Muscle layer of colon (tissue), 2 donors: ENCODE measurements around the gene BICRA.

Experiments
- H3K27ac ChIP-seq: one replicate; pipeline ENCODE4 v1.7.0; 2013; ENCODE audit warnings: low read depth, mild to moderate bottlenecking, low read length, moderate library complexity
- H3K27me3 ChIP-seq, 2 donors: one replicate each; pipeline ENCODE4 v1.7.0; 2013; ENCODE audit warnings: low read length in 2 of 2, mild to moderate bottlenecking in 2 of 2; ENCODE audit not compliant: insufficient read depth in 2 of 2, control insufficient read depth in 1 of 2
- H3K36me3 ChIP-seq: one replicate; pipeline ENCODE4 v1.7.0; 2013; ENCODE audit warnings: mild to moderate bottlenecking, low read length; ENCODE audit not compliant: insufficient read depth
- H3K4me1 ChIP-seq: one replicate; pipeline ENCODE4 v1.7.0; 2013; ENCODE audit warnings: mild to moderate bottlenecking, low read length; ENCODE audit not compliant: insufficient read depth
- H3K4me3 ChIP-seq, 2 donors: one replicate each; pipeline ENCODE4 v1.7.0; 2013; ENCODE audit warnings: low read length in 2 of 2, low read depth in 1 of 2, mild to moderate bottlenecking in 1 of 2, moderate library complexity in 1 of 2
- H3K9ac ChIP-seq: one replicate; pipeline ENCODE4 v1.7.0; 2013; ENCODE audit warnings: low read length
- H3K9me3 ChIP-seq: one replicate; pipeline ENCODE4 v1.7.0; 2013; ENCODE audit warnings: mild to moderate bottlenecking, low read length
- donor health status: abdominal sarcoma.
- donor health status: Adenocarcinoma of cecum.

BICRA gene

DNA sequence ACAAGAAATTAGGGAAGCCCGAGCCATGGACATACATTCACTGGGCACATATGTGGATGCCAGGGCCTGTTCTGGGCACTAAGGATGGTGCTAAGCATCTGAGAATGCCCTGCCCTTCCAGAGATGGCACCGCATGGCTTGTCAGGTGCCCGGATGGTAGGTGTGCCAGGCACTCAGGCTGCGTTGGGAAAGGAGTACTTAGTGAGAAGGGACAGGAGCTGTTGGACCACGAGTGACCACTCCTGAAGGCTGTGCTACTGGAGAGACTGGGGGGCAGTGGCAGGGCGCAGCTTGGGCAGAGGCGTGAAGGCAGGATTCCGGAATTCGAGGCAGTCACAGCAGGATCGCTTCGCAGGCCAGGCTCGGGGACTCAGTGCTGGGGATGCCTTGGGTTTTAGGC lies 66.3 kb downstream of the BICRA start:
- Histone ChIP-seq H3K4me1 (no peaks in the 10 kb centered on the region), H3K9ac (no peak overlapping the region), H3K4me3 (no peak overlapping the region), H3K9me3 (no peaks in the 10 kb centered on the region), H3K27ac (no peak overlapping the region), H3K27me3 (no peaks in the 10 kb centered on the region), H3K36me3 (peaks cover 37% of the 10 kb centered on the region)

DNA sequence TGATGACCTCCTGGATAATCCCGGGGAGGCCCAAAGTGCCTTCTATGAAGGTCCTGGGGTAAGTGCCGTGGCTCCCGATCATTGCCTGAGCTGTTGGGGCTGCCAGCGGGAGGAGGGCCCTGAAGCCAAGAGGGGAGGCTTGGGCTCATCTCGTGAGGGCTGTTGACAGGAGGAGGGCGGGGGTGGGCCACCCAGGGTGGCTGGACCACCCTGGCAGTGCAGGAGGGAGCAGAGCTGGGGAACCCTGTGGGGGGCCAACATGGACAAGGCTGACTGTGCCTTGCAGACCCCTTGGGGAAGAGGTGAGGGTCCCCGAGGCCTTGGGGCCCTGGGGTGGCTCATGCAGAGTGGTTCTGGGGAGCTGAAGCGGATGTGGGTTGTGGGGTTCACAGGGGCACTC lies 66.9 kb downstream of the BICRA start:
- Histone ChIP-seq H3K9ac (no peak overlapping the region), H3K27ac (no peak overlapping the region), H3K36me3 (peaks cover 37% of the 10 kb centered on the region), H3K4me1 (no peaks in the 10 kb centered on the region), H3K27me3 (no peaks in the 10 kb centered on the region), H3K9me3 (no peaks in the 10 kb centered on the region), H3K4me3 (no peak overlapping the region)

DNA sequence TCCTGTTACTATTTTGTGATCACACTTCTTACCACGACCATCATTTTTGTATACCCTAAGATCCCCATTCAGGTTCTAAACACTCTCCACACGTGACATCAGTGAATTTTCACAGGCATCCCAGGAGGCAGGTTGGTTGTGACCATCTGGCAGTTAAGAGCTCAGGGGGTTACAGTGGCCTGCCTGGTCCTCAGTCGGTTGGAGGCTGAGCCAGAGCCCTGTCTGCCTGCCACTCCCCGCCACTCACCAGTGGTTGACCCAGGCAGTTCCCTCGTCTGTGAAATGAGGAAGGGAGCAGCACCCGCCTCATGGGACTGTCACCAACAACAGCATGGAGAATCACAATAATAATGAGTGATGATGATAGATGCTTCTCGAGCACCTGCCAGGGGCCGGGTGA lies 67.9 kb downstream of the BICRA start:
- H3K27ac ChIP-seq, result no peak overlapping the region
- H3K27me3 ChIP-seq, result no peaks in the 10 kb centered on the region
- H3K4me1 ChIP-seq, result no peaks in the 10 kb centered on the region
- H3K9ac ChIP-seq, result no peak overlapping the region
- H3K9me3 ChIP-seq, result no peaks in the 10 kb centered on the region
- H3K36me3 ChIP-seq, result peaks cover 31% of the 10 kb centered on the region
- no peak overlapping the region for H3K4me3 ChIP-seq

DNA sequence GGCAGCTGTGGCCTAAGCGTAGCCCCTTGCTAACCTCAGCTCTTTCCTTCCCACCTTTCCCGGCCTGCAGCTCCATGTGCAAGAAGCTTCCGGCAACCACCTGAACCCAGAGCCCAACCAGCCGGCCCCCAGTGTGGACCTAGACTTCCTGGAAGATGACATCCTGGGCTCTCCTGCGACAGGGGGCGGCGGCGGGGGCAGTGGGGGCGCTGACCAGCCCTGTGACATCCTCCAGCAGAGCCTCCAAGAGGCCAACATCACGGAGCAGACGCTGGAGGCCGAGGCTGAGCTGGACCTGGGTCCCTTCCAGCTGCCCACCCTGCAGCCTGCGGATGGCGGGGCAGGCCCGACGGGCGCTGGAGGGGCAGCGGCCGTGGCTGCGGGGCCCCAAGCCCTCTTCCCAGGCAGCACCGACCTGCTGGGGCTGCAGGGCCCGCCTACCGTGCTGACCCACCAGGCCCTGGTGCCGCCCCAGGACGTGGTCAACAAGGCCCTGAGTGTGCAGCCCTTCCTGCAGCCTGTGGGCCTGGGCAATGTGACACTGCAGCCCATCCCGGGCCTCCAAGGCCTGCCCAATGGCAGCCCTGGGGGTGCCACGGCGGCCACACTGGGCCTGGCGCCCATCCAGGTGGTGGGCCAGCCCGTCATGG lies 70.4 kb downstream of the BICRA start:
- H3K36me3 ChIP-seq, result peaks cover 20% of the 10 kb centered on the region
- H3K9me3 ChIP-seq, result no peaks in the 10 kb centered on the region
- H3K27ac ChIP-seq, result no peak overlapping the region
- H3K9ac ChIP-seq, result no peak overlapping the region
- no peaks in the 10 kb centered on the region for H3K4me1 ChIP-seq
- H3K4me3 ChIP-seq, result no peak overlapping the region
- no peaks in the 10 kb centered on the region for H3K27me3 ChIP-seq

DNA sequence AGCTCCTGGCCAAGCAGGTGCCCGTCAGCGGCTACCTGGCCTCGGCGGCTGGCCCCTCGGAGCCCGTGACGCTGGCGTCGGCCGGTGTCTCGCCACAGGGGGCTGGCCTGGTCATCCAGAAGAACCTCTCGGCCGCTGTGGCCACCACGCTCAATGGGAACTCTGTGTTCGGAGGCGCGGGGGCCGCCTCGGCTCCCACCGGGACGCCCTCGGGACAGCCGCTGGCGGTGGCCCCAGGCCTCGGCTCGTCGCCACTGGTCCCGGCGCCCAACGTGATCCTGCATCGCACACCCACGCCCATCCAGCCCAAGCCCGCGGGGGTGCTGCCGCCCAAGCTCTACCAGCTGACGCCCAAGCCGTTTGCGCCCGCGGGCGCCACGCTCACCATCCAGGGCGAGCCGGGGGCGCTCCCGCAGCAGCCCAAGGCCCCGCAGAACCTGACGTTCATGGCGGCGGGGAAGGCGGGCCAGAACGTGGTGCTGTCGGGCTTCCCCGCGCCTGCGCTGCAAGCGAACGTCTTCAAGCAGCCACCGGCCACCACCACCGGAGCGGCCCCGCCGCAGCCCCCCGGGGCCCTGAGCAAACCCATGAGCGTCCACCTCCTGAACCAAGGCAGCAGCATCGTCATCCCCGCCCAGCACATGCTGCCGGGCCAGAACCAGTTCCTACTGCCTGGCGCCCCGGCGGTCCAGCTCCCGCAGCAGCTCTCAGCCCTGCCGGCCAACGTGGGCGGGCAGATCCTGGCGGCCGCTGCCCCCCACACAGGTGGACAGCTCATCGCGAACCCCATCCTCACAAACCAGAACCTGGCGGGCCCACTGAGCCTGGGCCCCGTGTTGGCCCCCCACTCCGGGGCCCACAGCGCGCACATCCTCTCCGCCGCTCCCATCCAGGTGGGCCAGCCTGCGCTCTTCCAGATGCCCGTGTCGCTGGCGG lies 71.3 kb downstream of the BICRA start:
- Histone ChIP-seq H3K27ac (no peak overlapping the region), H3K4me1 (no peaks in the 10 kb centered on the region), H3K4me3 (no peak overlapping the region), H3K9me3 (no peaks in the 10 kb centered on the region), H3K27me3 (no peaks in the 10 kb centered on the region), H3K9ac (no peak overlapping the region), H3K36me3 (peaks cover 12% of the 10 kb centered on the region)

DNA sequence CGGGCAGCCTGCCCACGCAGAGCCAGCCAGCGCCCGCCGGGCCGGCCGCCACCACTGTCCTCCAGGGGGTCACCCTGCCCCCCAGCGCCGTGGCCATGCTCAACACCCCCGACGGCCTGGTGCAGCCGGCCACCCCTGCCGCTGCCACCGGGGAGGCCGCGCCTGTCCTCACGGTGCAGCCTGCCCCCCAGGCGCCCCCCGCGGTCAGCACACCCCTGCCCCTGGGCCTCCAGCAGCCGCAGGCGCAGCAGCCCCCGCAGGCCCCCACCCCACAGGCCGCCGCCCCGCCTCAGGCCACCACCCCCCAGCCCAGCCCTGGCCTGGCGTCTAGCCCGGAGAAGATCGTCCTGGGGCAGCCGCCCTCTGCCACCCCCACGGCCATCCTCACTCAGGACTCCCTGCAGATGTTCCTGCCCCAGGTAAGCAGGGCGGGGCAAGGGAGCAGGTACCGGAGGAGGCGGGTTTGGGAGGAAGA lies 72.0 kb downstream of the BICRA start:
- Histone ChIP-seq H3K27me3 (no peaks in the 10 kb centered on the region), H3K9ac (no peak overlapping the region), H3K4me1 (no peaks in the 10 kb centered on the region), H3K27ac (no peak overlapping the region), H3K4me3 (no peak overlapping the region), H3K9me3 (no peaks in the 10 kb centered on the region), H3K36me3 (peaks cover 6% of the 10 kb centered on the region)

DNA sequence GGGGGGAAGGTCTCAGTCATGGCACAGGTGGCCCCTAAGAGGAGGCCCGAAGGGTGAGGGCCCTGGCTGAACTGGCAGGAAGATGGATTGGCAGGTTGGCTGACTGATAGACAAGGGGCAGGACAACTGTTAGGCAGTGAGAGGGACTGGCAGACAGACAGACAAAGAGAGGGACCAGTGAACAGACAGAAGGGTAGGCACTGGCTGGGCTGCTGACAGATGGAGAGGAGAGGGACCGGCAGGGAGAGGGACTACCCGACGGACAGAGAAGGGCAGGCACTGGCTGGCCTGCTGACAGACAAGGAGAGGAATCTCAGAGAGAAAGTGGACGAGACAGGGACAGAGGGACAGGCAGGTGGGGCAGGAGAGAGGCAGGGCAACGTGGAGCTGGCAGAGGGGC lies 72.5 kb downstream of the BICRA start:
- no peaks in the 10 kb centered on the region for H3K27me3 ChIP-seq
- no peak overlapping the region for H3K4me3 ChIP-seq
- no peaks in the 10 kb centered on the region for H3K4me1 ChIP-seq
- no peak overlapping the region for H3K27ac ChIP-seq
- no peak overlapping the region for H3K9ac ChIP-seq
- H3K9me3 ChIP-seq, result no peaks in the 10 kb centered on the region
- peaks cover 6% of the 10 kb centered on the region for H3K36me3 ChIP-seq

DNA sequence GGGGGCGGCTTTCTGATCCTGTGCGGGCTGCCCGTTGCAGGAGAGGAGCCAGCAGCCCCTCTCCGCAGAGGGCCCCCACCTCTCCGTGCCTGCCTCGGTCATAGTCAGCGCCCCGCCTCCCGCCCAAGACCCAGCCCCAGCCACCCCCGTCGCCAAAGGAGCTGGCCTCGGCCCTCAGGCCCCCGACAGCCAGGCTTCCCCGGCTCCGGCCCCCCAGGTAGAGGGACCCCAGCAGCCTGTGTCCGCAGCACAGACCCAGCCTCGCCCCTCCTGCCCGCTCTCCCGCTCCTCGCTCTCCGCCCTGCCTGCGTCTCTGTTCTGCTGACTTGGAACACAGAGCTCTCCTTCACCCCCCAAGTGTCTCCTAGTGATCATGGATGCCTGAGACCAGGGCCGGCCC lies 73.0 kb downstream of the BICRA start:
- H3K36me3 ChIP-seq, result peaks cover 4% of the 10 kb centered on the region
- no peaks in the 10 kb centered on the region for H3K9me3 ChIP-seq

DNA sequence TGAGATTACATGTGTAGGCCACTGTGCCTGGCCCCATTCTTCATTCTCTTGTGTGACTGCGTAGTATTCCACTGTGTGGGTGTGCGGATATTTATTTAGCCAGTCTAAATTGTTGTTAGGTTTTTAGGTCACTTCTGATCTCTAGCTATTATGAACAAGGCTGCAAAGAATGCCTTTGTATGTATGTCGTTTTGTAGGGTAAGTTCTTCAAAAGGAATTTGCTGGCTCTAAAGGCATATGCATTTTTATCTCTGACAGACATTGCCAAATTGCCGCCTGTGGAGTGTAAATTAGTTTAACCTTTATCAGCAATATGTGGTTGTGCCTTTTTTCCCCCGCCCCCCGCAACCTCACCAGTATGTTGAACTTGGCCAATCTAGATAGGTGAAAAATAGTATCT lies 74.0 kb downstream of the BICRA start:
- H3K27me3 ChIP-seq, result no peaks in the 10 kb centered on the region
- H3K4me1 ChIP-seq, result no peaks in the 10 kb centered on the region
- H3K9ac ChIP-seq, result no peak overlapping the region

More for the DNA sequence above, 73.0 kb downstream of the BICRA start:
- Histone ChIP-seq H3K4me1 (no peaks in the 10 kb centered on the region), H3K4me3 (no peak overlapping the region), H3K9ac (no peak overlapping the region), H3K27me3 (no peaks in the 10 kb centered on the region), H3K27ac (no peak overlapping the region)

DNA sequence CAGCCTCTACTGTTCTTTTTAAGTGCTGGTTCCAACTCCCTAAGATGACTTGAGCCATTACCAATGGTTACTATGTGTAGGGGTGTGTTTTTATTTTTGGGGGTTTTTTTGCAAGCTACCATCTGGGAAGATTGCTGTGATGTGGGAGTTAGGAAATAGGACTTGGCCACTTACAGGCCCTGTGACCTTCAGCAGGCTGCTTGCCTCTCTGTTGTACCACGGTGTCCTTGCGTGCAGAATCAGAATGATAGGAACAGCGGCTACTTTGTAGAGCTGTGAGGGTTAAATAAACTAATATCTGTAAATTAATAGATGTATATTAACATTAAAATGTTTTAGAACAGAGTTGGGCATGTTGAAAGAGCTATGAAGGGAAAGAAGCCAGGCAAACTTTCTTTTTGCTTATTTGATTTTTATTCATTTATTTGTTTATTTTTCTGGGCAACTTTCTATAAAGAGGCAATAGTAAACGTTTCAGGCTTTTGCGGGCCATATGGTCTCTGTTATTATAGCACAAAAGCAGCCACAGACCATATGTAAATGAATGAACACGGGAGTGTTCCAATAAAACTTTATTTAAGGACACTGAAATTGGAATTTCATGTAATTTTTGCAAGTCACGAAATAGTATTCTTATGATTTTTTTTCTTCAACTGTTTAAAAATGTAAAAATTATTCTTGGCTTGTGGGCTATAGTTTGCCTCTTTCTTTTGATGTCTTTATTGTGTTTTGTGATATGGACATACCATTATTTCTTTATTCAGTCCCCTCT lies 77.9 kb downstream of the BICRA start:
- Histone ChIP-seq H3K36me3 (peaks cover 5% of the 10 kb centered on the region), H3K27ac (no peak overlapping the region)

More for the DNA sequence above, 74.0 kb downstream of the BICRA start:
- no peaks in the 10 kb centered on the region for H3K36me3 ChIP-seq
- no peak overlapping the region for H3K27ac ChIP-seq
- no peak overlapping the region for H3K4me3 ChIP-seq
- no peaks in the 10 kb centered on the region for H3K9me3 ChIP-seq

DNA sequence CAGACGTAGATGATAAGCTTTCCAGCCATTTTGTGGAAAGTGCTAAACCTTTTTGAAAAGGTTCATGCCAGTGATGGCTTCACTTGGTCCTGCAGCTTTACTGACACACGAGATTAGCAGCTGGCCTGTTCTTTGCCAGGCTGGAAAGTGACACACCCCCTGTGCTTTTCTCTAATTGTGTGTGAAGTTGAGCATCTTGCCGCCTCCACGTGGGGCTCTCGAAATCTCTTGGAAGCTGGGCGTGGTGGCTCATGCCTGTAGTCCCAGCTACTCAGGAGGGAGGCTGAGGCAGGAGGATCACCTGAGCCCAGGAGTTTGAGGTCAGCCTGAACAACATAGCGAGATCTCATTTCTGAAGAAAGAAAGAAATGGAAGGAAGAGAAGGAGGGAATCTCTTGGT lies 79.0 kb downstream of the BICRA start:
- Histone ChIP-seq H3K4me3 (no peak overlapping the region), H3K27me3 (no peaks in the 10 kb centered on the region), H3K27ac (no peak overlapping the region), H3K36me3 (peaks cover 10% of the 10 kb centered on the region), H3K4me1 (no peaks in the 10 kb centered on the region), H3K9me3 (no peaks in the 10 kb centered on the region), H3K9ac (no peak overlapping the region)

More for the DNA sequence above, 77.9 kb downstream of the BICRA start:
- no peaks in the 10 kb centered on the region for H3K9me3 ChIP-seq
- no peaks in the 10 kb centered on the region for H3K4me1 ChIP-seq
- no peak overlapping the region for H3K4me3 ChIP-seq
- H3K27me3 ChIP-seq, result no peaks in the 10 kb centered on the region
- no peak overlapping the region for H3K9ac ChIP-seq
